Parathyroid adenoma (tissue), 2 donors: ENCODE data around the gene GPR42.
A peak's percentile ranks its signal among the peaks of the same experiment; 100 is the strongest.

Experiments
- H2AFZ ChIP-seq: fragments of 300-600 bp; sonication (generic); one replicate; pipeline ENCODE4 v1.7.0; 2017; ENCODE audit warnings: antibody characterized with exemption, mild to moderate bottlenecking
- H3K27ac ChIP-seq: fragments of 300-600 bp; sonication (generic); one replicate; pipeline ENCODE4 v1.7.0; 2017
- H3K27me3 ChIP-seq: fragments of 300-600 bp; sonication (generic); one replicate; pipeline ENCODE4 v1.7.0; 2017; ENCODE audit warnings: low read length; ENCODE audit not compliant: control insufficient read depth, insufficient read depth
- H3K36me3 ChIP-seq: fragments of 300-600 bp; sonication (generic); one replicate; pipeline ENCODE4 v1.7.0; 2017; ENCODE audit warnings: low read length; ENCODE audit not compliant: control insufficient read depth, insufficient read depth
- H3K4me1 ChIP-seq: fragments of 300-600 bp; sonication (generic); one replicate; pipeline ENCODE4 v1.7.0; 2017; ENCODE audit warnings: control low read depth
- H3K4me2 ChIP-seq: fragments of 300-600 bp; sonication (generic); one replicate; pipeline ENCODE4 v1.7.0; 2017; ENCODE audit warnings: low read length
- H3K4me3 ChIP-seq: fragments of 300-600 bp; sonication (generic); one replicate; pipeline ENCODE4 v1.7.0; 2017; ENCODE audit warnings: low read depth, low read length
- H3K79me2 ChIP-seq: fragments of 300-600 bp; sonication (generic); one replicate; pipeline ENCODE4 v1.7.0; 2017; ENCODE audit warnings: control low read depth
- H3K9ac ChIP-seq: fragments of 300-600 bp; sonication (generic); one replicate; pipeline ENCODE4 v1.7.0; 2017; ENCODE audit warnings: mild to moderate bottlenecking
- H3K9me3 ChIP-seq: fragments of 300-600 bp; sonication (generic); one replicate; pipeline ENCODE4 v1.7.0; 2017; ENCODE audit warnings: low read length; ENCODE audit not compliant: control insufficient read depth
- CTCF ChIP-seq: fragments of 300-600 bp; sonication (generic); IDR thresholded peaks from one replicate; pipeline ENCODE4 v1.7.0; 2017; ENCODE audit warnings: antibody characterized with exemption, mild to moderate bottlenecking
- donor health status: primary hyperparathyroidism.

GPR42 gene

GRCh38 chr19:35416331-35416730 lies 45.5 kb downstream of the GPR42 start:
- TF ChIP-seq CTCF: no peak

GRCh38 chr19:35417278-35417677 lies 46.4 kb downstream of the GPR42 start:
- Histone ChIP-seq H2AFZ (no peak overlapping the region), H3K9me3 (no peaks in the 10 kb centered on the region), H3K4me3 (no peak overlapping the region), H3K27ac (no peak overlapping the region), H3K79me2 (no peaks in the 10 kb centered on the region), H3K4me2 (no peak overlapping the region), H3K4me1 (peaks cover 19% of the 10 kb centered on the region), H3K27me3 (no peaks in the 10 kb centered on the region), H3K36me3 (no peaks in the 10 kb centered on the region), H3K9ac (no peak overlapping the region)
- no peak for TF ChIP-seq CTCF

More at GRCh38 chr19:35416331-35416730, 45.5 kb downstream of the GPR42 start:
- H2AFZ ChIP-seq: no peak overlapping the region
- H3K27ac ChIP-seq: no peak overlapping the region
- H3K9me3 ChIP-seq: no peaks in the 10 kb centered on the region
- no peaks in the 10 kb centered on the region for H3K79me2 ChIP-seq
- H3K9ac ChIP-seq: no peak overlapping the region
- H3K27me3 ChIP-seq: no peaks in the 10 kb centered on the region
- H3K4me1 ChIP-seq: peaks cover 19% of the 10 kb centered on the region
- H3K4me3 ChIP-seq: no peak overlapping the region
- H3K36me3 ChIP-seq: no peaks in the 10 kb centered on the region
- no peak overlapping the region for H3K4me2 ChIP-seq

- Histone ChIP-seq H3K4me3 (no peak overlapping the region), H3K79me2 (no peaks in the 10 kb centered on the region), H3K4me2 (no peak overlapping the region), H3K9me3 (no peaks in the 10 kb centered on the region), H3K36me3 (no peaks in the 10 kb centered on the region), H2AFZ (peak overlapping the region; percentile 28), H3K4me1 (peaks cover 15% of the 10 kb centered on the region), H3K27ac (no peak overlapping the region), H3K27me3 (no peaks in the 10 kb centered on the region), H3K9ac (no peak overlapping the region)
- no peak for TF ChIP-seq CTCF
Observed at GRCh38 chr19:35417713-35418534, 47.1 kb downstream of the GPR42 start.

- Histone ChIP-seq H3K4me2 (no peak overlapping the region), H3K36me3 (no peaks in the 10 kb centered on the region), H3K4me3 (no peak overlapping the region), H3K27me3 (no peaks in the 10 kb centered on the region), H3K79me2 (no peaks in the 10 kb centered on the region), H3K9ac (no peak overlapping the region), H3K9me3 (no peaks in the 10 kb centered on the region), H2AFZ (no peak overlapping the region), H3K27ac (no peak overlapping the region), H3K4me1 (peaks cover 15% of the 10 kb centered on the region)
- no peak for TF ChIP-seq CTCF
Observed at GRCh38 chr19:35419046-35419445, 48.2 kb downstream of the GPR42 start.

- Histone ChIP-seq H3K27me3 (no peaks in the 10 kb centered on the region), H3K27ac (peak overlapping the region; percentile 57), H3K9ac (no peak overlapping the region), H3K9me3 (no peaks in the 10 kb centered on the region), H3K79me2 (no peaks in the 10 kb centered on the region), H2AFZ (peak overlapping the region; percentile 78), H3K4me2 (no peak overlapping the region), H3K36me3 (no peaks in the 10 kb centered on the region), H3K4me3 (no peak overlapping the region), H3K4me1 (peaks cover 15% of the 10 kb centered on the region)
- no peak for TF ChIP-seq CTCF
Observed at GRCh38 chr19:35419805-35420204, 48.9 kb downstream of the GPR42 start.
